Stimulated activated CD8-positive, alpha-beta memory T cell treated with anti-CD3 and anti-CD28 coated beads, Interleukin-15, amount 100 ng/mL, for 4 hours (primary cell): Measurements from ENCODE around the gene UCP3.

ENCODE experiments used
- DNase-seq, 2 donors: peaks; one replicate each; pipeline ENCODE4 v3.0.0-alpha.2; 2020; ENCODE audit warnings: low read depth in 2 of 2

UCP3 gene

DNA sequence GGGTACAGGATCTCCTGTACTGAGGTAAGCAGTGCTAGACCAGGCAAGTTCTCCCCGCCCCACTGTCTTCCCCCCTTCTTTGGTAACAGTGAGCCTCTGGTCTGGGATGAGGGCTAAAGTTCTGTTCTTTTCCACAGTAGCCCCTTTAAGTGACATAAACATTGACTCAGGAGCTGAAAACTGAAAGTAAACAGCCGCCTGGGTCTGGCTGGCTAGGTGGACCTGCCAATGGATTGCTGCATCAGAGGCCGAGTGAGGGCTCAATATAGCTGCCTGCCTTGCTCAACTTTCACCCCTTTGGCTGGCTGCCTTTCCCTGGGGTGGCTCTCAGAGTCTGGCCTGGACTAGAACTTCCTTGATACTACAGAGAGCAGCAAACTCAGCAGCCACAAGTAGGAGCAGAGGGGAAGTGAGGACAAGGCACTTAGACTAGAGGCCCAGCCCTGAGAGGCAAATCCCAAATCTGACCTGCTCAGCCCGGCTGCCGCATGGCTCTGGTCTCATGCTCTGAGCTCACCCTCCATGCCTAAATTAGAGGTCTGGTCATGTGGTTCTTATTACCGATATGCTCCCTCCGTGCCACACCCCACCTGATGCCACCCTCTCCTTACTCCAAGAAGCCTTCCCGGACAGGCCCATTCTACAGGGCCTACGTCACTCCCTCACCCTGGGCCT is 9.6 kb upstream of the UCP3 start:
- DNase-seq: no peak

- no peak for DNase-seq
Measured at GRCh38 chr11:74017631-74018030, 8.7 kb upstream of the UCP3 start.

- DNase-seq: no peak
Measured at GRCh38 chr11:74015919-74016684, 7.2 kb upstream of the UCP3 start.

DNA sequence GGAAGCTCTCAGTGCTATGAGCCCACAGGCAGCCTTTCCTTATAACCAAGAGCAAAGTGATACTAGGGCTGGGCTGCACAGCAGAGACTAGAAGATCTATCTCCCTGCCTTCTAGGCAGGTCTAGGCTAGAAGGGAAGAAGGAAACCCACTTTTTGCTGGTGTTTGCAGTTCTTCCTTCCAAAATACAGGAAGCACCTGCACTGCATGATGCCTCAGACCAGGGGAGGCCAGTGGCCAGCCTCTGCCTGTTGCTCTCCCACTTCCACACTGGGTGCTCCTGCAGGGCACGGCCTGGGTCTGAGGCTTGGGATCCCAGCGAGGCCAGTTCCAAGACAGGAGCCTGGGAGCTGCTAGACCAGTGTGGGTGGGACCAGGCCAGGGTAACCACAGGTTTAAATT is 6.0 kb upstream of the UCP3 start:
- no peak for DNase-seq

GRCh38 chr11:74013141-74013540 is 4.3 kb upstream of the UCP3 start:
- no peak for DNase-seq

DNA sequence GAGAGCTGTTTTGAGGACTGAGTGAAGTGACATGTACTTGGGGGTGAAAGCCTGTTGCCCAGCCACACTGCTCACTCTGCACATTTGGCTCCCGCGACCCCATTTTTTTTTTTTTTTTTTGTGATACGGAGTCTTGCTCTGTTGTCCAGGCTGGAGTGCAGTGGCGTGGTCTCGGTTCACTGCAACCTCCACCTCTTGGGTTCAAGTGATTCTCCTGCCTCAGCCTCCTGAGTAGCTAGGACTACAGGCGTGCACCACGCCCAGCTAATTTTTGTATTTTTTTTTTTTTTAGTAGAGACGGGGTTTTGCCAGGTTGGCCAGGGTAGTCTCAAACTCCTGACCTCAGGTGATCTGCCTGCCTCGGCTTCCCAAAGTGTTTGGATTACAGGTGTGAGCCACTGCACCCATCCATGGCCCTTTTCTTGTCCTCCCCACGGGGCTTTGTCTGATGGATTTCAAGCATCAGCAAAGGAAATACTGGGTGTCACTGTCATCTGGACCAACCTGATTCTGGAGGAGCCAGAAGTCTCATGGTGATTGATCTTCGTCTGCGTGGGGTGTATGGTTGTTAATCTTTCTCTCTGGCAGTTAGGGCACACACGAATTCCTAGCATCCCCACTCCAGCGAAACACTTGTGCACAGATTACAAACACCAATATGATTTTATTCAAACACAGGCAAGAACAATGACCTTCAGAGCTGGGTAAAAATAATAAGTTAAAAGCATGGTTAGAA is 3.4 kb upstream of the UCP3 start:
- no peak for DNase-seq

DNA sequence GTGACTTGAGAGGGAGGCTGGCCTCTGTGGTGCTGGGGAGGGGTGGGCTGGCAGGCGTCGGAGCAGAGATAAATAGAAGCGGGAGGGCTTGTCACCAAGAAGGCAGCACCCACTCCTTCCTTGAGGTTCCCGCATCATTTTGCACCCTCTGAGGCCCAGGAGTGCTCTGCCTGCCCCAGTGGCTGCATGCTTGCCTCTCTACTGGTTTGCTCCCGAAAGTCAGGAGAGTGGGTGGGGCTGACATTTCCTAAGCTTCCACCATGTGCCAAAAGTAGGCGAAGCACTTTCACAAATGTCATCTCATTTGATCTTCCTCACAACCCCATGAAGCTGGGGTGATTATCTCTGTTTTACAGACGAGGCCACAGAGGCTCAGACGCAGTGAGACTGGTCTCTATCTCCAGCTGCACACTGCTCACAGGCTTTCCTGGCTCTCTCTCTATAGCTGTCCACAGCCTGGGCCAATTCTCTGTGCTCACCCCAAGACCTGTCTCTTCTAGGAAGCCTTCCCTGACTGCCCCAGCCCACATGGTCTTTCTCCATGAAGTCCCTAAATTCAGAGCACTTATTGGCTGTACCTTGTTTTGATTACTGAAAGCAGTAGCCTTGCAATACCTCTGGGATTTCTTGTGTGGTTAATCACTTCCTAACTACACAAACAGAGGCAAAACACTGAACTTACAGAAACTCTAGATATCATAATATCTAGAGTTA is 2.6 kb upstream of the UCP3 start:
- DNase-seq: no peak

DNA sequence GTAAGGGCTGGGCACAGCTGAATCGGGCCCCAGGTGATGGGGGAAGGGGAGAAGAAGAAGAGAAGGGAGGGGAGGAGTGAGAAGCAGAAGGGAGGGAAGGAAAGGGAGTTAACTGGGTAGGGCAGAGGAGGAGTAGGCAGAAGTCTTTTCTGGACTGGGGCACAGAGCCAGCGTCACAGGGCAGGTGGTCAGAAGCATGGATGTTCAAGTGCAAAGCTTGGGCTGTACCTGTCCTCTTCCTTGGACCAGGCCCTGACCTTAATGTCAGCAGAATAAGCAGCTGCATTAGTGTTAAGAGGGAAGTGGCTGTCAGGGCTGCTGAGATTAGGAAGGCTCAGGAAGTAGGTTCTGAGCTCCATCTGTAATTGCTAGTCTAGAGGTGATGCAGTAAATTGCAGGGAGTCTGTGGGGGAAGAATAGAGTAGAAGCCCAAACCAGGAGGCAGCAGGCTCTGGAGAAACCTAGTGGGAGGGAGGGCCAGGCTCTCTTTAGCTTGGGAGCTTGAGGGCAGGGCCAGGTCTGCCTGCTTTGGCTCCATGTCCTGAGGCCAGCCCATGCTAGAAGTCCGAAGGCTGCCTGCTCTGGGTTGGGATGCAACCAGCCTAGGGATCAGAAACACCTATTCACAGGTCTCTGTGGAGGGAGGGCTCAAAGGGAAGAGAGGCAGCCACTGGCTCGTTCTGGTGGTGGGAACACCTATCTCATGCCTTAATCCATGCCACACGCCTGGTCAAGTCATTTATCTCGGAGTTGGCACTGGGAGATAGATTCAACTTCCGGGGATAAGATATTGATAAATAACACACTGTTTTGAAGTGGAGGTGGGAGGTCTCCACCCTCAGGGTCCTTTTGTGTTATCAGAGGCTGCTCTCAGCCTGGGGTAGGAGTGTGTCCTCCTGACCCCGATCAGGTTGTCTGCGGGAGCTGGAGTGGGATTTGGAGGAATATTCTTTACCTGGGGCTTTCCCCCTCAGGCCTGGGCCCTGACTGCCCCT is 1.7 kb upstream of the UCP3 start:
- no peak for DNase-seq

DNA sequence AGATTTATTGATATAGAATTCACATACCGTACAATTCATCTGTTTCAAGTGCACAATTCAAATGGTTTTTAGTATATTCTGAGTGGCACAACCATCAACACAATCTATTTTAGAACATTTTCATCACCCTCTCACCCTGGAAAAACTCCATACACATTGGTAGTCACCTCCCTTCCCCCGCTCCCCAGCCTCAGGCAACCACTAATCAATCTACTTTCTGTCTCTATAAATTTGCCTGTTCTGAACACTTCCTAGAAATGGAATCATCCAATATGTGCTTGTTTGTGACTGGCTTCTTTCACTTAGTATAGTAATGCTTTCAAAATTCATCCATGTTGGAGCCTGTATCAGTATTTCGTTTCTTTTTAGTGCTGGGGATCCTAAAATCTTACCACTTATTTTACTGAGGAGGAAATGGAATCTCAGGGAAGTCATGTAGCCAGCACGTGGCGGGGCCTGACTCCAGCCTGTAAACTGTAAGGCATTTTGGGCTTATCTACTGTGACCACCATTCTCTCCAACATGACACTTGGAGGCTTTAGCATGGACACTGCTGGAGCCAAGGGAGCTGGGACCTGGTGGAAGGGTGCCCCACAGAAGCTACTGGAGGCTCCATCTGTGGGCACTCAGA is 905 bp upstream of the UCP3 start:
- no peak for DNase-seq

- DNase-seq: no peak
Measured at GRCh38 chr11:74009230-74009547, 304 bp upstream of the UCP3 start.

GRCh38 chr11:74007691-74008372 is 1.1 kb downstream of the UCP3 start:
- no peak for DNase-seq

DNA sequence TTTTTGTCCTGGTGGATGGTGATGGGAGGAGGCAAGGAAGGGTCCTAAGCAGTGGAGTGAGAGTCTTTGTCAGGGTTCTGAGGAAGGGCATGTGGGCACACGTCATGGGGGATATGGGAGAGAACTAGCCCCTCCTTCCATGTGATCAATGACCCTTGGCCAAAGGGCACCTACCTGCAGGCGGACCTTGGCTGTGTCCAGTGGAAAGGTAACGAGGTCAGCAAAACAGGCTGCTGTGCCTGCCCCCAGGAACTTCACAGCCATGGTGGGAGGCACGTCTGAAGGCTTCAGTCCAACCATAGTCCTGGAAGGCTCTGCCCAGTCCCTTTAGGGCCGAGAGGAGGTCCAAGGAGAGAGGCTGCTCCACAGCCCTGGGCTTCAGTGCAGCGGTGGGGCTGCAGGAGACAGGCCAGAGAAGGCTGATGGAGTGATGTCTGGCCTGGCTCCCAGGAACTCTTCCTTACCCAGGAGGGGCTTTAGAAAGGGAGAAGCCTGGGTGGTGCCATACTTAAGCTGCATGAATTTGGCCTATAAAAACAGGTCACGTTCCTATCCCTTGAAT is 2.1 kb downstream of the UCP3 start:
- no peak for DNase-seq

DNA sequence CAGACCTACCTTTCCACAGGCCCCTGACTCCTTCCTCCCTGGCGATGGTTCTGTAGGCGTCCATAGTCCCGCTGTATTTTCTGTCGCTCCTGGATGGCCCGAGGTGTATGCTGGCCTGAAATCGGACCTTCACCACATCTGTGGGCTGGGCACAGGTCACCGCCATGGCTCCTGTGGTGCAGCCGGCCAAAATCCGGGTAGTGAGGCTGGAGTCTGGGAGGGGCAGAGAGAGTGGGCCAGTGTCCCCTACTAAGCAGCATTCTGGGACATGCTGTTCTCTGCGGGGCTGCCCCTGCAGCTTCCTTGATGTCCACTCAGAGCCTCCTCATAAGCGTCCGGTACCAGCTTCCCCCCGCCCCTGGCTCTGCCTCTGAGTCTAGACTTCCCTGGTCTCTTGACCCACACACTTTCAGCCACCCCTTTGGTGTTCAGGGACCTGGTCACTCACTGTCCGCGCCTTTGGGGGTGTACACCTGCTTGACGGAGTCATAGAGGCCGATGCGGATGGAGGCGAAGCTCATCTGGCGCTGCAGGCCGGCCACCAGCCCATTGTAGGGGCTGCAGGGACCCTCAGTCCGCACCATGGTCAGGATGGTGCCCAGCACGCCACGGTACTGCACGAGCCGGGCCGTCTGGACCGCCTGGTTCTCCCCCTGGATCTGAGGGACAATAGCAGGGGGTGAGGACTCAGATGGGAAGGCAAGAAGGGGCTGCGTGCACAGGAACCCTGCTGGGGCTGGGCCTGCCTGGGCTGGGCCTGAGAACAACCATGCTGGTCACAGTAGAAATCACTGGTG is 3.0 kb downstream of the UCP3 start:
- DNase-seq: no peak

- DNase-seq: peak; percentile 55 to 72
Measured at GRCh38 chr11:74004759-74005615, 3.9 kb downstream of the UCP3 start.

DNA sequence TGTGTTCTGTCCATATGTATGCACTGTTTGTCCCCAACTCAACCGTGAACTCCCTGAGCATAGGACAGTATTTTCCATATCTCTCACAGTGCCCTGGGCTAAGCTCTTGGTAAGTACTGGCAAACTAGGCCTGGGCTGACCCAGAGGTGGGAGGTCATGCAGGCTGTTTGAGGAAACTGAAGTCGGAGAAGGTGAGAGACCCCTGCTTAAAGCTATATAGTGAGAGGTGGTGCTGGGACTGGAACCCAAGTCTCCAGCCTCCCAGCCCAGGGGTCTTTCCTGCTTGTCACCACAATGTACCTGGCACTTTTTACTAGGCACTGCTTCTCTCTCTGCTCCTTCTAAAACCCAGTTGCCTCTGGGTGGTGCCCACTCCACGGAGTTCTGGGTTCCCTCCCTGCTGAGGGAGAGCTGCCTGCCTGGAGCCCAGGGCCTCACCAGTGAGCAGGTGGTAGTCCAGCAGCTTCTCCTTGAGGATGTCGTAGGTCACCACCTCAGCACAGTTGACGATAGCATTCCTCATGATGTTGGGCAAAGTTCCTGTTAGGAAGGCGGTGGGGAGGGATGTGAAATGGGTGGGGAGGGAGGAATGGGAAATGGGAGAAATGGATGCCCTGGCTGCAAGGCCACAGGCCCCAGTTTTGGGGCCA is 4.7 kb downstream of the UCP3 start:
- DNase-seq: no peak

- DNase-seq: no peak
Measured at GRCh38 chr11:74002832-74003231, 6.1 kb downstream of the UCP3 start.

DNA sequence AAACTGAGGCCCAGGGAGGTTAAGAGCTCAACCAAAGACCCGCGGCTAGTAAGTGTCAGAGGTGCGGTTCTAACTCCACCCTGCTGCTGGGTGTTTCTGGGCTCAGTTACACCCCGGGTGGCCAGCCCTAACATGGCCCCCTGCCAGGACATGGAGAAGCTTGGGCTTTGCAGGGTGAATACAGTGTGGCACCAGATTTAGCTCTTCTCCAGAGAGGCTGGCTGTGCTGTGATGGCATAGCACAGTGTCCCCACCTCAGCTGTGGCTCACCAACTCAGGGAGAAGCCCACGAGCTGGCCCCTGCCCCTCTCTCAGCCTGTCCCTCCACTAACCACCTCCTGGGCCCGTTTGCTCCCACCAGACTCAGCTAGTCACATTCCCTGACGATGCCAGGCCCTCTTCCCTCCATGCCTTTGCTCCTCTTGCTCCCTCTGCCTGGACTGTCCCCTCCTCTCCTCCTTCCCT is 7.0 kb downstream of the UCP3 start:
- DNase-seq: no peak
